Caco-2 (cell line): Measurements from ENCODE around the gene ATP6V0C. TPM values are rescaled to one million over a fixed set of nuclear protein-coding genes. Genes with fewer than 3 reads are reported as not detected.

Experiments
- BruUV-seq: library from RNA; stranded (reverse); fragments of 400-500 nt; replicated peaks from 2 replicates; lab custom pipeline; 2021; lab: Mats Ljungman, UMichigan
- CTCF ChIA-PET: fragments of 300-600 bp; sonication (Branson Sonifier 250); formaldehyde crosslinking; loops from one replicate; lab custom pipeline; 2022; ENCODE audit warnings: antibody characterized with exemption; lab: Charles Lee
- POLR2A ChIA-PET: fragments of 300-600 bp; sonication (Branson Sonifier 250); formaldehyde crosslinking; loops from one replicate; lab custom pipeline; 2022; ENCODE audit warnings: antibody characterized with exemption; lab: Charles Lee
- DNase-seq, 2 experiments: peaks; one replicate each; pipeline versions ENCODE4 v3.0.0 to v3.0.0-alpha.2; 2020 to 2022
- H3K27me3 ChIP-seq: replicated peaks from 2 replicates; pipeline ENCODE4 v1.6.0; 2011; ENCODE audit warnings: low read length; ENCODE audit not compliant: control insufficient read depth, insufficient read depth
- H3K36me3 ChIP-seq: 2 replicates; pipeline ENCODE4 v1.5.1; 2011; ENCODE audit warnings: low read length; ENCODE audit not compliant: control insufficient read depth, insufficient read depth
- H3K4me1 ChIP-seq: fragments of 250-450 bp; sonication (Bioruptor Pico); 2 replicates; pipeline ENCODE4 v1.5.1; 2020; ENCODE audit warnings: mild to moderate bottlenecking
- H3K4me3 ChIP-seq: 2 replicates; pipeline ENCODE4 v1.5.1; 2011; ENCODE audit warnings: low read depth, mild to moderate bottlenecking, control low read depth, low read length
- H3K9me3 ChIP-seq: fragments of 250-450 bp; sonication (Bioruptor Pico); 2 replicates; pipeline ENCODE4 v1.5.1; 2020; ENCODE audit warnings: mild to moderate bottlenecking, moderate library complexity
- H3K27ac Mint-ChIP-seq: one replicate; pipeline ENCODE4 v1.8.0; 2022; ENCODE audit warnings: mixed read lengths; ENCODE audit not compliant: unreplicated experiment
- H3K27me3 Mint-ChIP-seq: one replicate; pipeline ENCODE4 v1.8.0; 2022; ENCODE audit warnings: mixed read lengths; ENCODE audit not compliant: insufficient read depth, unreplicated experiment
- H3K36me3 Mint-ChIP-seq: one replicate; pipeline ENCODE4 v1.8.0; 2022; ENCODE audit warnings: mild to moderate bottlenecking, mixed read lengths; ENCODE audit not compliant: insufficient read depth, unreplicated experiment
- H3K4me1 Mint-ChIP-seq: one replicate; pipeline ENCODE4 v1.8.0; 2022; ENCODE audit warnings: low read depth, mixed read lengths; ENCODE audit not compliant: unreplicated experiment
- H3K4me3 Mint-ChIP-seq: one replicate; pipeline ENCODE4 v1.8.0; 2022; ENCODE audit warnings: mild to moderate bottlenecking, moderate library complexity, mixed read lengths; ENCODE audit not compliant: unreplicated experiment
- H3K9me3 Mint-ChIP-seq: one replicate; pipeline ENCODE4 v1.8.0; 2022; ENCODE audit warnings: mixed read lengths; ENCODE audit not compliant: unreplicated experiment
- CTCF ChIP-seq, 2 experiments: fragments of 200-600 bp in 1 of 2; IDR thresholded peaks; 1 replicate in 1 of 2; 2 replicates in 1 of 2; pipeline versions ENCODE4 v1.5.1 to v1.8.0; 2011 to 2022; ENCODE audit warnings: antibody characterized with exemption in 1 of 2, control low read depth in 1 of 2, inconsistent platforms in 1 of 2, low read depth in 1 of 2, low read length in 1 of 2, mild to moderate bottlenecking in 1 of 2, moderate library complexity in 1 of 2; ENCODE audit not compliant: insufficient read depth in 1 of 2, severe bottlenecking in 1 of 2, unreplicated experiment in 1 of 2
- intact Hi-C: fragments of 100-400 bp; cut with micrococcal nuclease; formaldehyde crosslinking; loops from one replicate; pipeline ENCODE4 v1.10.0; 2022; ENCODE audit not compliant: unreplicated experiment
- total RNA-seq: library from RNA; stranded (reverse); gene quantifications from 2 replicates; pipeline ENCODE4 v1.2.3, GENCODE V29; 2022

The ATP6V0C gene
- total RNA-seq, 1 experiment from 2014 or later = 200 TPM

- ChIA-PET CTCF (interaction anchor here (0.6 to 1.4 kb wide), 3 partner anchors 13 to 400 kb away, joined by 3 to 4 read pairs (median 4); no protein-coding TSS in a partner anchor), POLR2A (interaction anchor here (0.8 to 1.7 kb wide), 4 partner anchors 11 to 89 kb away, joined by 3 to 15 read pairs (median 7); partner anchors contain the start of gene CEMP1)
- Histone ChIP-seq H3K4me1 (peaks cover 38% of the 10 kb centered on the region), H3K36me3 (peaks cover 5% of the 10 kb centered on the region), H3K4me3 (no peak overlapping the region), H3K27me3 (no peaks in the 10 kb centered on the region), H3K9me3 (no peaks in the 10 kb centered on the region)
- Mint-ChIP-seq H3K36me3 (peaks cover 70% of the 10 kb centered on the region), H3K27ac (peak overlapping the region; percentile 89), H3K27me3 (no peaks in the 10 kb centered on the region), H3K9me3 (no peaks in the 10 kb centered on the region), H3K4me3 (peak overlapping the region; percentile 87), H3K4me1 (peaks cover 45% of the 10 kb centered on the region)
- intact Hi-C loops = no loop called here
- no TSS peak for BruUV-seq
- DNase-seq = no peak
- no peak for TF ChIP-seq CTCF (IDR thresholded peaks at IDR 0.05; ENCODE audit: insufficient read depth in 1 of 2, low read depth in 1 of 2, low read length in 1 of 2, severe bottlenecking in 1 of 2, unreplicated experiment in 1 of 2)
These were observed 5.9 kb downstream of the ATP6V0C start for GRCh38 chr16:2519711-2520080.

- ChIA-PET POLR2A (interaction anchor here (0.8 to 1.7 kb wide), 4 partner anchors 11 to 90 kb away, joined by 3 to 15 read pairs (median 7); partner anchors contain the start of gene CEMP1), CTCF (interaction anchor here (0.6 to 1.4 kb wide), 3 partner anchors 12 to 400 kb away, joined by 3 to 4 read pairs (median 4); no protein-coding TSS in a partner anchor)
- peak; percentile 89 to 90 for DNase-seq
- Mint-ChIP-seq H3K36me3 (peaks cover 72% of the 10 kb centered on the region), H3K9me3 (no peaks in the 10 kb centered on the region), H3K27ac (peak within 1 kb of the TSS; percentile 89), H3K27me3 (no peaks in the 10 kb centered on the region), H3K4me3 (peak within 1 kb of the TSS; percentile 87), H3K4me1 (peaks cover 45% of the 10 kb centered on the region)
- TF ChIP-seq CTCF (IDR thresholded peaks at IDR 0.05; ENCODE audit: insufficient read depth in 1 of 2, low read depth in 1 of 2, low read length in 1 of 2, severe bottlenecking in 1 of 2, unreplicated experiment in 1 of 2) = no peak
- intact Hi-C loops = no loop called here
- peaks cover 5% of the 10 kb centered on the region for H3K36me3 ChIP-seq
- peaks cover 37% of the 10 kb centered on the region for H3K4me1 ChIP-seq
- H3K27me3 ChIP-seq = no peaks in the 10 kb centered on the region
- peak within 1 kb of the TSS; percentile 74 for H3K4me3 ChIP-seq
- no TSS peak for BruUV-seq
- no peaks in the 10 kb centered on the region for H3K9me3 ChIP-seq
These were observed 6.5 kb downstream of the ATP6V0C start, which contains the start of gene AMDHD2 for GRCh38 chr16:2520097-2520783. AMDHD2 (plus strand) TSS chr16:2520371; CDS start chr16:2520459, 88 bp downstream.

GRCh38 chr16:2520784-2521531, 7.2 kb downstream of the ATP6V0C start:
- peaks cover 70% of the 10 kb centered on the region for H3K36me3 Mint-ChIP-seq

More at GRCh38 chr16:2520784-2521531, 7.2 kb downstream of the ATP6V0C start:
- Histone ChIP-seq H3K9me3 (no peaks in the 10 kb centered on the region), H3K4me3 (peak overlapping the region; percentile 74), H3K4me1 (peaks cover 32% of the 10 kb centered on the region), H3K27me3 (no peaks in the 10 kb centered on the region), H3K36me3 (peaks cover 5% of the 10 kb centered on the region)
- ChIA-PET CTCF (interaction anchor here (0.7 to 1.4 kb wide), 3 partner anchors 11 to 47 kb away, joined by 3 to 4 read pairs (median 4); no protein-coding TSS in a partner anchor), POLR2A (interaction anchor here (1.2 to 1.7 kb wide), 3 partner anchors 10 to 91 kb away, joined by 3 to 15 read pairs (median 9); partner anchors contain the start of gene CEMP1)
- no peak for TF ChIP-seq CTCF (IDR thresholded peaks at IDR 0.05; ENCODE audit: insufficient read depth in 1 of 2, low read depth in 1 of 2, low read length in 1 of 2, severe bottlenecking in 1 of 2, unreplicated experiment in 1 of 2)
- BruUV-seq = no TSS peak
- Mint-ChIP-seq H3K27me3 (no peaks in the 10 kb centered on the region), H3K9me3 (no peaks in the 10 kb centered on the region), H3K27ac (peak overlapping the region; percentile 89), H3K4me1 (peaks cover 38% of the 10 kb centered on the region), H3K4me3 (peak overlapping the region; percentile 87)
- peak in 1 of 2 experiments; percentile 39 for DNase-seq
- intact Hi-C loops = no loop called here
